Body of pancreas (tissue), 4 donors: Measurements from ENCODE around the gene RNF186. TPM values are rescaled to one million over a fixed set of nuclear protein-coding genes. Genes with fewer than 3 reads are reported as not detected.

Experiments used
- ATAC-seq: fragments of 150-250 bp; one replicate; pipeline ENCODE4 v1.9.1; 2016
- DNase-seq, 4 donors: peaks; one replicate each; pipeline ENCODE4 v3.0.0-alpha.2; 2019
- H3K27ac ChIP-seq, 4 donors: fragments of 200-600 bp; sonication (generic); 1 replicate in 3 of 4; 2 replicates in 1 of 4; pipeline versions ENCODE4 v1.5.1 to v1.6.1; 2016 to 2019; ENCODE audit warnings: mild to moderate bottlenecking in 1 of 4, mixed read lengths in 1 of 4, moderate library complexity in 1 of 4
- H3K27me3 ChIP-seq, 2 donors: fragments of 200-600 bp; sonication (generic); one replicate each; pipeline ENCODE4 v1.6.0; 2016; ENCODE audit warnings: mild to moderate bottlenecking in 1 of 2
- H3K36me3 ChIP-seq, 2 donors: fragments of 200-600 bp; sonication (generic); replicated peaks in 1 of 2; 2 replicates each; pipeline ENCODE4 v1.5.1; 2016; ENCODE audit warnings: low read depth in 2 of 2; ENCODE audit not compliant: insufficient read depth in 1 of 2
- H3K4me1 ChIP-seq: fragments of 200-600 bp; sonication (generic); one replicate; pipeline ENCODE4 v1.6.0; 2016
- H3K4me3 ChIP-seq, 2 donors: fragments of 200-600 bp; sonication (generic); 1 replicate in 1 of 2; 2 replicates in 1 of 2; pipeline ENCODE4 v1.5.1; 2016 to 2019
- H3K9me3 ChIP-seq, 3 donors: fragments of 200-600 bp; sonication (generic); 1 replicate in 2 of 3; 2 replicates in 1 of 3; pipeline ENCODE4 v1.5.1; 2016
- POLR2A ChIP-seq, 3 donors: fragments of 450-650 bp; IDR thresholded peaks; one replicate each; pipeline ENCODE4 v1.6.1; 2016; ENCODE audit warnings: antibody characterized with exemption in 3 of 3, mild to moderate bottlenecking in 2 of 3
- WGBS, 2 donors: methylation state at CpG; one replicate each; pipeline ENCODE4 v1.1.5; 2017; 5-methylcytosine and 5-hydroxymethylcytosine counted together
- intact Hi-C: fragments of 100-400 bp; cut with DNase I; formaldehyde crosslinking; loops from one replicate; pipeline ENCODE4 v1.15.1; 2023
- total RNA-seq, 2 donors: library from RNA; depleted of rRNA; stranded (reverse); fragments of >200 nt; gene quantifications; one replicate each; pipeline ENCODE4 v1.1.0, GENCODE V29; 2016
- TF ChIP-seq, protein P1 (sequence below), 7 experiments: fragments of 450-650 bp in 4 of 7; fragments of 200-600 bp in 3 of 7; sonication (generic) in 3 of 7; IDR thresholded peaks; one replicate each; pipeline ENCODE4 v1.5.1; 2016 to 2019; ENCODE audit warnings: antibody characterized with exemption in 7 of 7

The RNF186 gene
- total RNA-seq, 2 donors from 2014 or later = 9.2 to 32.9 TPM

DNA sequence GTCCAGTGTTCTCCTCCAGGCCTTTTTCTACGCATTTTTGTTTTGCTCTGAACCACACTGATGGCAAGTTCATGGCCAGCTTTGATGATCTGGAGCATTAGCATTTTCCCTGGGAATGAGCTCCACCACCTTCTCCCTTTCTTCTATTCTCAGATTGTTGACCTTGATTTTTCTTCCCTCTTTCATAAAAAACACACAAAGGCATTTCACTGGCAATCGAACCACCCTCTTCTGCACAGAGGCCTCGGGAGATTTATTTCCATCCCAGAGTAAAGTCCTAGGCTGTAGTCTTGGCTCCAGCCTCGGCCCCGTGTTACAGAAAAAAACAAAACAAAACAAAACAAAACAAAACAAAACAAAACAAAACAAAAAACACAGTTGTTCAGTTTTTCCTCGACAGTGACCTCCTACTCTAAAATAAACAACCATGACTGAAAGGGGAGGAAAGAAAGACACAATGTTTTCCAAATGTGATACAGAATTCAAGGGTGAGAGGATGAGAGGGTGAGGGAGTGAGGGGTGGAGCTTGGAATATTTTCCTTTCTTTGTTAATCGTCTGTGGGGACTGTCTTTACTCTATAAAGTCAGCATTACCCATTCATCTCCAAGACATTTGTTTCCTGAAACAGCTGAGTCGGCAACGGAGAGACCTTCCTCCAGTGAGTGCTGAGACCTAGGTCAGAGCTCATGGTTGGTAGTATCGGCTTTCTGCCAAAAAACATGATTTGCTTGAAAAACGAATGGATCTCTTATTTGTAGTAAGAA is 29.8 kb upstream of the RNF186 start:
- Histone ChIP-seq H3K27me3 (no peaks in the 10 kb centered on the region), H3K4me3 (no peak overlapping the region), H3K27ac (no peak overlapping the region), H3K9me3 (no peaks in the 10 kb centered on the region), H3K4me1 (peaks cover 15% of the 10 kb centered on the region), H3K36me3 (no peaks in the 10 kb centered on the region)
- DNase-seq (no peak), ATAC-seq (no peak)
- intact Hi-C loops = no loop called here
- no peak for TF ChIP-seq POLR2A (IDR thresholded peaks at IDR 0.05)
- TF ChIP-seq, protein P1, sequence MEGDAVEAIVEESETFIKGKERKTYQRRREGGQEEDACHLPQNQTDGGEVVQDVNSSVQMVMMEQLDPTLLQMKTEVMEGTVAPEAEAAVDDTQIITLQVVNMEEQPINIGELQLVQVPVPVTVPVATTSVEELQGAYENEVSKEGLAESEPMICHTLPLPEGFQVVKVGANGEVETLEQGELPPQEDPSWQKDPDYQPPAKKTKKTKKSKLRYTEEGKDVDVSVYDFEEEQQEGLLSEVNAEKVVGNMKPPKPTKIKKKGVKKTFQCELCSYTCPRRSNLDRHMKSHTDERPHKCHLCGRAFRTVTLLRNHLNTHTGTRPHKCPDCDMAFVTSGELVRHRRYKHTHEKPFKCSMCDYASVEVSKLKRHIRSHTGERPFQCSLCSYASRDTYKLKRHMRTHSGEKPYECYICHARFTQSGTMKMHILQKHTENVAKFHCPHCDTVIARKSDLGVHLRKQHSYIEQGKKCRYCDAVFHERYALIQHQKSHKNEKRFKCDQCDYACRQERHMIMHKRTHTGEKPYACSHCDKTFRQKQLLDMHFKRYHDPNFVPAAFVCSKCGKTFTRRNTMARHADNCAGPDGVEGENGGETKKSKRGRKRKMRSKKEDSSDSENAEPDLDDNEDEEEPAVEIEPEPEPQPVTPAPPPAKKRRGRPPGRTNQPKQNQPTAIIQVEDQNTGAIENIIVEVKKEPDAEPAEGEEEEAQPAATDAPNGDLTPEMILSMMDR (IDR thresholded peaks at IDR 0.05) = no peak
- 35 to 43% methylated on average over 11 of the region's 11 CpGs for WGBS, 2 donors

DNA sequence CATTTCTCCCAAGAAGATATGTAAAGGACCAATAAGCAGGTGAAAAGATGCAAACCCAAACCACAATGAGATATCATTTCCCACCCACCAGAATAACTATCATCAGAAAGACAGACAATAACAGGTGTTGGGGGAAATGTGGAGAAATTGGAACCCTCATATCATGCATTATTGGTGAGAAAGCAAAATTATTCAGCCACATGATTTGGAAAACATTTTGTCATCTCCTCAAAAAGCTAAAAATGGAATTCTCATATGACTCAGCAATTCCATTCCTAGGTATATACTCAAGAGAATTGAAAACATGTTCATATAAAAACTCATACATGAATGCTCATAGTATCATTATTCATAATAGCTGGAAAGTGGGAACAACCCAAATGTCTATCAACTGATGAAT is 25.1 kb upstream of the RNF186 start:
- H3K4me3 ChIP-seq = no peak overlapping the region
- intact Hi-C loops = no loop called here
- no peaks in the 10 kb centered on the region for H3K9me3 ChIP-seq
- no peaks in the 10 kb centered on the region for H3K27me3 ChIP-seq
- H3K36me3 ChIP-seq = no peaks in the 10 kb centered on the region
- no peaks in the 10 kb centered on the region for H3K4me1 ChIP-seq
- TF ChIP-seq, protein P1 (IDR thresholded peaks at IDR 0.05) = no peak
- TF ChIP-seq POLR2A (IDR thresholded peaks at IDR 0.05) = no peak
- H3K27ac ChIP-seq = no peak overlapping the region
- DNase-seq (no peak), ATAC-seq (no peak)

DNA sequence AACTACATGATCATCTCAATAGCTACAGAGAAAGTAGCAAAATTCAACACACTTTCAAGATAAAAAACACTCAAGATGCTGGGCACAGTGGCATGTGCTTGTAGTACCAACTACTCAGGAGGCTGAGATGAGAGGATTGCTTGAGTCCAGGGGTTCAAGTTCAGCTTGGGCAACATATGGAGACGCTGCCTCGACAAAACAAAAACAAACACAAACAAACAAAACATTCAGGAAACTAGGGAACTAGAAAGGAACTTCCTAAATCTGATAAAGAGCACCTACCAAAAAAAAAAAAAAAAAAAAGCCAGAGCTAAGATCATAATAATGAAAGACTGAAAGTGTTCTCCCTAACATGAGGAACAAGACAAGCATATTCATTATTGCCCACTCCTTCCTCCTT is 22.8 kb upstream of the RNF186 start:
- Histone ChIP-seq H3K9me3 (no peaks in the 10 kb centered on the region), H3K4me3 (no peak overlapping the region), H3K27ac (no peak overlapping the region), H3K36me3 (no peaks in the 10 kb centered on the region), H3K4me1 (no peaks in the 10 kb centered on the region), H3K27me3 (no peaks in the 10 kb centered on the region)
- WGBS, 2 donors = 77 to 82% methylated on average over 2 of the region's 2 CpGs
- DNase-seq (no peak), ATAC-seq (no peak)
- TF ChIP-seq, protein P1 (IDR thresholded peaks at IDR 0.05) = no peak
- intact Hi-C loops = no loop called here

DNA sequence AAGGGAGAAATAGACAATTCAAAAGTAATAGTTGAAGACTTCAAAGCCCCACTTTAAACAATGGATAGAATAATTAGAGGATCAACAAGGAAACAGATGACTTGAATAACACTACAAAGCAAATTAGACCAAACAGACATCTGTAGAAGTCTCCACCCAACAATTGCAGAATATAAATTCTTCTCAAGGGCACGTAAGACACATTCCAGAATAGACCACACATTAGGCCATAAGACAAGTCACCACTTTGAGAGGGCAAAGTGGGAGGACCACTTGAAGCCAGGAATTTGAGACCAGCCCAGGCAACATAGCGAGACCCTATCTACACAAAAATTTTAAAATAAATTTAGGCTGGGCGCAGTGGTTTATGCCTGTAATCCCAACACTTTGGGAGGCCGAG is 20.5 kb upstream of the RNF186 start:
- H3K36me3 ChIP-seq = no peaks in the 10 kb centered on the region

More for the DNA sequence above, 20.5 kb upstream of the RNF186 start:
- no peaks in the 10 kb centered on the region for H3K9me3 ChIP-seq
- TF ChIP-seq, protein P1 (IDR thresholded peaks at IDR 0.05) = no peak
- no peak for TF ChIP-seq POLR2A (IDR thresholded peaks at IDR 0.05)
- no peak overlapping the region for H3K4me3 ChIP-seq
- DNase-seq = no peak
- no peaks in the 10 kb centered on the region for H3K4me1 ChIP-seq
- H3K27ac ChIP-seq = no peak overlapping the region
- ATAC-seq = no peak
- H3K27me3 ChIP-seq = no peaks in the 10 kb centered on the region
- intact Hi-C loops = no loop called here
- 81 to 91% methylated on average over 4 of the region's 4 CpGs for WGBS, 2 donors
